DMS114 treated with DMSO at 0.1 percent for 48 hours (cell line): ENCODE measurements around the gene PAX2.

ENCODE experiments used
- DNase-seq: peaks from one replicate; lab custom pipeline; 2025; ENCODE audit not compliant: unreplicated experiment; lab: John Stamatoyannopoulos, UW

PAX2 gene

DNA sequence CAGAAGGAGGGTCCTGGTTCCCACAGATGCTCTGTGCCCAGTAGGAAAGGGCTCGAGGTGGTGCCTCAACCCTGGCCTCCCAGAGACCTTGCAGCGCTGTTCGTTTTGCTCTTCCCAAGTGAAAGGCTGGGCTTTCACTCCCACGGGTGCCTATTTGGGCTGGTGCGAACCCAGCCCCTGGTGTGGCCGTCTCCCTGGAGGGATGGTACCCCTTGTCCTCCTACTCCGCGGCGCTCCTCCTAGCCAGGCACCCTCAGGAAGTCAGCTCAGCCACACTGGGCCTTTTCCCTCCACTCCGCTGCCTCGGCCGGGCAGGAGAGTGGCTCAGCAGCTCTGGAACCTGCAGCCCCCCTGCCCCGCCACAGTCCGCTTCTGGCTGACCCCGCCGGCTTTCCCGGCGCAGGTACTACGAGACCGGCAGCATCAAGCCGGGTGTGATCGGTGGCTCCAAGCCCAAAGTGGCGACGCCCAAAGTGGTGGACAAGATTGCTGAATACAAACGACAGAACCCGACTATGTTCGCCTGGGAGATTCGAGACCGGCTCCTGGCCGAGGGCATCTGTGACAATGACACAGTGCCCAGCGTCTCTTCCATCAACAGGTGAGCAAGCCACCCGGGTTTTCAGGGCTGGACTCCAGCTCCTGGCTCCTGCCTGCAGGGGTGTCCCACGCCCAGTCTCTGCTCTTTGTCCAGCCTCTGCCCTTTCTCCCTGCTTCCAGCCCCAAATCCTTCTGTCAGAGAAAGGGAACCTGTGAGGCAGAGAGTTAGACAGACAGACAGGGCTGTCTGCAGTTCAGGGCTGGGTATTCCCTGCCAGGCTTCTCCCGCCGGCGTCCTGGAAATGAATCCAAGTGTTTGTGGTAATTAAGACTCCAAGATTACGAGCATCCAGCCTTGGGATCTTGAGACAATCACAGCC lies 5.2 kb downstream of the PAX2 start:
- no peak for DNase-seq

DNA sequence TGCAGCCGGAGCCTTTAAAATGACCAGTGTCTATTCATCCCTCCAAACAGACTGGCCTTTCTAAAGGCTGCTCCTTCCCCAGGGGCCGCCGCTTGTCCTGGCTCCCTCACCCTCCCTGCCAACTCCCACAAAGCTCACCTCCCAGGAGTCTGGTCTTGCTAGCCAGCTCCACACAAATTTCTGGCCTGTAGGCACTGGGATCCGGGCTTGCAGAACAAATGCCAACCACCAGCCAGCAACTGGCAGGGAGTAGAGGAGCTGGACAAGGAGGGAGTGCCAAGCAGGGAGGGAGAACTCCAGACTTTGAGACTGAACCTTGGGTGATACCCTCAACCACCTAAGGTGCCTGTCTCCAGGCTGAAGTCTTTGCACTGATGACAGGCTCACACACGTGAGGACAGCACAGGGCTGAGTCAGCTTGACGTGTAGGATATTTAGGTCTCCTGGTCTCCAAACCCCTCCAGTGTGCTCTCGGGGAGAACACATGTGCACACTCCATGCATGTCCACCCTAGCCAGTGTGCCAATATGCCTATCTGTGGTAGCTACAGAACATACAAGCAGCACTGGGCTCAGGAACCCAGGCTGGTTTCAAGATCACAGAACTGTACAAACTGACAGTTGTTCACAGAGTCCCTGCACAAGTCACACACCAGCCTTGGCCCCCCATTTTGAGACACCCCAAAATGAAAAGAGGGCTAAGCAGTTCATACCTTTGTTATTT lies 6.0 kb downstream of the PAX2 start:
- no peak for DNase-seq

DNA sequence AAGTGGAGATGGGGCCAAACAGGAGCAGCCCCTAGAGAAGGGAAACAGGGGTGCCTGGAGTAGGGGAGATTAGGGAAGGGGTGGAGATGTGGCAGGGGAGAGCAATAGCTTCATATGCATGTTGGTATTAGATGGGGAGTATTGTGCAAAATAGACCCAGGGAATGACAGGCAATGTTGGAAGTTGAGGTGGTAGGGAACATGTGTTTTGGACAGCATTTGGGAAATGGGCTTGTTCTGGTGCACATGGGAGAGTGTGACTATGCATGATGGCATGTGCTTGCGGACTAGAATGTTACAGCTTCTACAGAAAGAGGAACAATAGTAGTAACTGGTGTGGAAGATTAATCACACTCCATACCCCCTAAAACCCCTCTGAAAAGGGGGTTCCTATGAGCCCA lies 10.4 kb downstream of the PAX2 start:
- DNase-seq: no peak

DNA sequence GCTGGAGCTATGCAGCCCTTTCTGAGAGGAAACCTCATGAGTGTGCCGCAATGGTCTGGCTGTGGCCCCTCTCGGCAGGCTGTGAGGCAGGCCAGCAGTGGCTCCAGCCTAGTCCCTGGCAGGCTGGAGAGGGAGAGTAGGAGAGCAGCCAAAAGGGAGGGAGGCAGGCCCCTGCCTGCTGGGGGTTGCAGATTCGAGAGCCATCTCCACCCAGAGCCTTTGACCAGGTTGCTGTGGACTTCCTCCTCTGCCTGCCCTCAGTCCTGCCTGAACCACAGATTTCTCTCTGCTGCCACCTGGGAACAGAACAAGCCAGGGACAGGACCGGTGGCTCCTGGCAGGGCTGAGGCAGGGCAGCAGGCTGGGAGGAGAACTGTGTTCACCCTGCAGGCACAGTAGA lies 13.9 kb downstream of the PAX2 start:
- DNase-seq: no peak

DNA sequence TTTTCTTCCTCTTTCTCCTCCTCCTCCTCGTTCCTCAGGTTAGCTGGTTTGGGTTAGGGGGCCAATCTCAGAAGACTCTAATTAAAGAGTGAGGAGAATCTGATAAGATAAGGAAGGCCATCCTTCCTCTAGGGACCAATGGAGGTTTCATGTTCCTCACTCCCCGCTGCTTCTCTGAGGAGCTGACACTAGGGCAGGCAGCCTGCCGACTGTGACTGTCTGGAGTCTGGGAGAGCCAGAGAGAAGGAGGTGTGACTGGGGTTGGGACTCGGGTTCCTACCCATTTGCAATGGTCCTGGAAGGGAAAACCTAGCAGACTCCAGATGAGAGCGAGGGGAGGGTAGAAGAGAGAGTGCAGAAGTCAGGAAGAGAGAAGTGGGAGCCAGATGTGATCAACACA lies 15.3 kb downstream of the PAX2 start:
- DNase-seq: no peak

DNA sequence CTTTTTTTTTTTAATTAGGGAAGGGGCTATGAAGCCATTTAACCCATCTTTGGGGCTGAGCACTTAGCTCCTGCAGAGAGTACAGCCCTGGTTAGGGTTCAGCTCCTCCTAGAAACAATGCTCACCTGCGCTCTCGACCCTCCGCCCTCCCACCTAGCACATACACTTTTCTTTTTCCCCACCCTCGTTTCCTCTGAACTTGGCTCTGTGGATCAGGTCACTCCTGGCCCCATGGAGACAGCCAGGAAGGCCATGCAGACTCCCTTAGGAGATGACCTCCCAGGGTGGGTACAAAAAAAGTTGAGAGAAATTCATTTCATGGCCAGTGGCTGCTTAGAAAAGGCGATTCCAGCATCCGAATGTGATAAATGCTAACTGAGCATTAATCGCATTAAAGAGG lies 15.8 kb downstream of the PAX2 start:
- no peak for DNase-seq

DNA sequence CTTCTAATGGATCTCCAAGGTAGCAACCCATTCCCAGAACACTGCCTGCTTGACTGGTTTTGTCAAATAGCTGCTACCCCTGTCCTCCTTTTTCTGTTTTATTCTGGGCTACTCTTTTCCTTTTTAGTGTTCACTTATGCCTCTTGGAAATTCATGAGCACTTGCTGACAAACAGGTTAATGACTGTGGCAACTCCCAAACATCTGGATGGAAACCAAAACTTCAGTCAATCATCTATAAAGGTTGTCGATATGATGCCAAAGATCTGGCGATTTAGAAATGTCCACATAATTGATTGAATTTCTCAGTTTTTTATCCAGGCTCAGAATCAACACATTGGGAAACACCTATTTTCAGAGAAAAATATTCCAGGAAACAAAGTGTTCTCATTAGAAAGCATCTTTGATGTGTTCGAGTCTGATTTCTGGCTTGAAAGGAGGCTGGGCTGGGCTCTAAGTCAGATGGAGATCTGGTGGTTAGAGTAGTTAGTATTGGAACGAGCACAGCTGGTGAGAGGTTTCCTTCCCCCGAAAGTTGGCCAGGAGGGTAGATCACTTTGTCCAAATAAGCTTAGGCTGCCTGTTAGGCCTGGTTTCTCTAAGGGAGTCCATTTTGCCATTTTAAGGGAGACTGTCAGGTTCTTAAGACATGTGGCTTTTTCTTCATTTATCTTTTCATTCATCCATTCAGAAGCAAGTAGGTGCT lies 17.8 kb downstream of the PAX2 start:
- DNase-seq: no peak

DNA sequence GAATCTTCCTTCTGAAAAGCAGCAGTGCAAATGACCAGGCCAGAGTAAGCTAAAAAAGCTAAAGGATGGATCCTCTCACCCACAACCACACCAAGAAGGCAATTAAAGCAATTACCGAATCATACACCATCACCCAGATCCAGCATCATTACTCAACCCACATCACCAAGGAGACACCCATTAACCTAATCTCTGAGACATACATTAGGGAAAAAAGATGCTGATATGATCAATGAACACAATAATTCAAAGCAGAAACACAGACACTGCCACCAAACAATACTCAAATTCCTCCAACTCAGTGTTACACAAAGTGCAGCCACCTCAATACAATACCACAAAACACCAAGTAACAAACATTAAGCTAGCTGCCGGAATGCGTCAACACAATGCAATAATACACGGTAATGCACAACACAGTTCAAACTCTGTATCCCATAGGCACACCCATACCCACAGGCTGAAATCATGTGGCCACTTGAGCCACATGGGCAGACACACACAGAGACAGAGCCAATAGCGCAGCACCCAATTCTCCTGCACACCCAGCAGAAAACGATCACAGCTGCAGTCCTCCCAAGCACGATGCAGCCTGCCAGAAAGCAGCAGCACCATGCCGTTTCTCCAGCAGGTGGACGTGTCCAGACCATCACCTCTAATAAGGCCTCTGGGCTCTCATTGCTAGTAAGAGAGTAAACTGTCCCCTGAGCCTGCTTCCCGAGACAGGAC lies 21.5 kb downstream of the PAX2 start:
- DNase-seq: no peak

DNA sequence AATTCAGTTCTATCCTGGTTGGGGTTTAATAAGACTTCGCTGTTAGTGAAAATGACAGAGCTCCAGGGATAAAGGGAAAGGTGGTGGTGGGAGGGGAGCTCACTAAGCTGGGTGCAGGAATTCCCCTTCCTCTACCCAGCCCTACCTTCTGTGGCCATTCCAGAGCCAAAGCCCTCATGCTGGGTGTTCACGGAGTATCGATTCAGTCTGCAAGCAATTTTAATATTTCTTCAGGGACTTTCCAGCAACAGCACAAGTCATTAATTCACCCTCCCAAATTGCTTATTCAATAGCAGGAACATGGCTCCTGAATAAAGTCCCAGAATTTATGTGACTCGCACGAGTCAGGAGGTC lies 22.0 kb downstream of the PAX2 start:
- DNase-seq: no peak

DNA sequence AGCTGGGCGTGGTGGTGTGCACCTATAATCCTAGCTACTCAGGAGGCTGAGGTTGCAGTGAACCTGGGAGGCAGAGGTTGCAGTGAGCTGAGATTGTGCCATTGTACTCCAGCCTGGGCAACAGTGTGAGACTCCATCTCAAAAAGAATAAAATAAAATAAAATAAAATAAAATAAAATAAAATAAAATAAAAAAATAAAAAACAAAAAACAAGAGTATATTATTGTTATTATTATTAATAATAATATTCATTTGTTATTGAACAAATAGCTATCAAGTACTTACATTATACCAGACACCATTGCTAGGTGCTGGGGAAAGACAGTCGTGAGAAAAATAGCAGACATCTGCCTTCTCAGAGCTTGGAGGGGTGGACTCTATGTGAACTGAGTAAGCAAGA lies 24.1 kb downstream of the PAX2 start:
- DNase-seq: no peak

DNA sequence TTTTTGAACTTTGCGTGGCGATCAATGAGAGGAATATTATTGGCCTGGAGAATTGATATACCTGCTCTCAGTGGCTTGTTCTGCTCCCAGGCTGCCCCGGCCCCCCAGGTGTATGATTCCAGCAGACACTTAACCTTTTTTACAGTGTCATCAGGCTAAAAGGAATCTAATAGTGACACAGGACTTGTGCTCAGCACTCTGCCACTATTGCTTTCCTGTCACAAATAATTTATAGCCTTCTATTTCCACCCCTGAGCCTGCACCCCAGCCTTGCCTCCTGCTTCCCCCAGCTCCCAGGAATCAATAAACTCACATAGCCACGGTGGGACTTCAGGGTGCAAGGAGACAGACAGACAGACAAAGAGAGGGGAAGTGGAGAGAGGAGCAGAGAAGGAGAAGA lies 28.3 kb downstream of the PAX2 start:
- no peak for DNase-seq

DNA sequence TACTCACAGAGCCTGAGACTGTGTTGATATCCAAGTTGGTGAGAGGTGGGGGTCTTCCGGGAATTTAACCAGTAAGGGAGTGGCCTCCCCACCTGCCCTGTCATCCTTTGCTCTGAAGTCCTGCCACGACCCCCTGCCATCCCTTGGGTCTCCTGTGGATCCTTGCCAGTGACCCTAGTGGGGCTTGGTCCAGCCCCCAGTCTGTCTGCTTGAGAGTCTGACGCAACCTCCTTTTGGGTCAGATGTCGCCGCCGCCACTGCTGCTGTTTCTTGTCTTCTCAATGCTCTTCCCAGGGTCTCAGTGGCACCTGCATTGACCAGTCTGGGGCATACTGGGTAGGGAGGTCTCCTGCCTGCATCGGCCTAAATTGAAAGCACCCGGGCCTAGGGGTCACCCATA lies 28.8 kb downstream of the PAX2 start:
- no peak for DNase-seq

DNA sequence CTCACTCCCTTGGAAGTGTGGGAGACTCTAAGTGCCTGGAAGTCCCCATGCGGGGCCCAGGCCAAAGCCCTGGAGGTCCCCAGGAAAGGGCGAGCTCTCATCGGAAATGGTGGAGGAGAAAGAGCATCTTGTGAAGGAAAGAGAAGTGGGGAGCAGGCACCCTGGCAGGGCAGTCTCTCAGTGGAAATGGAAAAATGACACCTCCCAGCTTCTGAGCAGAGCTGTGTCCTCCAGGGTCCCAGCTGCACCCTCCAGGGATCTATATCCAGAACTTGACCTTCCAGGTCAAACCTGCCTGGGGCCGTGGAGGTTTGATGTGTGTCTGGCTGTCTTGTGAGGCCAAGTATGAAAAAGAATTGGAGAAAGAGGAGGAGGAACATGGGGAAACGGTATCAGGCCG lies 29.5 kb downstream of the PAX2 start:
- no peak for DNase-seq

DNA sequence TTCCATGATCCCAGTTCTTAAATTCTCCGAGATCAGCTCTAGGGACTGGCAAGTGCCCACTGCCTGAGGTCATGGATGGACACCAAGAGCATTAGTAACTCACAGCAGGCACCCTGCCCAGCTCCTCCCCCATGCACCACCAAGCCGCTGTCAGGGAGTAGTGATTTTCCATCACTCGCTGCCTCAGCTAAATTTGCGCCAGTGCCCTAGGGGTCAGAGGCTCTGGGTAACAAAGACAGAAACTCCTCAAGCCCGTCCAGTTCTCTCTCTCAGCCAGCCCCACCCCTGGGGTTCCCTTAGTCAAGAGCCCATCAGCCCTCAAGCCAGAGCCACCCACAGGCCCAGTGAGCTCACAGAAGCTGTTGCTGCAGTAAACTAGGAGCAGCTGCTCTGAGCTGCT lies 30.0 kb downstream of the PAX2 start:
- DNase-seq: no peak

DNA sequence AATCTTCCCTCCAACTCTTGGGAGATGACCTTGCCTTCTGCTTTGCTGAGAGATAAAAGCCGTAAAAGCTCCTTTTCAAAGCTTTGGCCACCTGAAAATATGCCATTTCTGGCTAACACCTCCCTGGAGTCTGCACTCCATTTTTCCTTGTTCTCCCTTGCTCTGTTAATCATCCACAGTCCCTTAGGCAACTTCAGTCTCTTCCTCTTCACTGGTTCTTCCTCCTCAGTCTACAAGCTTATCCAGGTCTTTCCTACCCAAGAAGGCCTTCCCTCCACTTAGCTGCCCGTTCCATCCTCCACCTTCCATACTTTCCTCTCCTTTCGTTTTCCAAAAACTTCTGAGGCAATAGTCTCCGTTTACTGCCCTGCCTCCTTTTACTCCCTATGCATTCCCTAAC lies 30.5 kb downstream of the PAX2 start:
- no peak for DNase-seq

DNA sequence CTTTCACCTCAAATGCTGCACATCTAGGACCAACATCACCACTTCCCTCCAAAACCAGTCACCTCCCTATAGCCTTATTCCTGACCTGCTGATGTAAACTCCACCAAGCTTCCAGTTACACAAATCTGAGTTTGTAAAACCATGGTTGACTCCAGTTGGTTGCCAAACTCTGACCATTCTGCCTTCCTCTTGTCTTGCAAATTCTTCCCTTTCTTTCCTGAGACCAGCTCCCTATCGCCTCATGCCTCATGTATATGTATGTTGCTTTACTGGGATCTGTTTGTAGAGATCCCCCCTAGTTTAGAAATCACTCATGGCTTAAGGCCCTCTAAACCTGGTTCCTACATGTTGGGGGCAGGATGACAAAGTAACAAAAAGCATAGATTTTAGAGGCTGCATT lies 31.3 kb downstream of the PAX2 start:
- no peak for DNase-seq

DNA sequence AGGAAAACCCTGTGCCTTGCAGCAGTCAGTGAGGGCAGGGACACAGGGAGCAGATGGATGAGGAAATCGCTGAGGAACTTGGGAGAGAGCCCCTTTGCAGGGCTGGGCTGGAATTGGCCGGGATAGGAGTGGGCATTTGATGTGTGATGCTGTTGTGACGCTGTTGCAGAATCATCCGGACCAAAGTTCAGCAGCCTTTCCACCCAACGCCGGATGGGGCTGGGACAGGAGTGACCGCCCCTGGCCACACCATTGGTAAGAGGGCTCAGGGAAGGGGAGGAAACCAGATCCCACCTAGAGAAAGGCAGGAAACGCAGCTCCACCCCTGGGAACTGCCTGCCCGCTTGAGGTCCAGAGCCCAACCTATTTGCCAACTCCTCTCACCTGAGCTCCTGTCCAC lies 33.9 kb downstream of the PAX2 start:
- DNase-seq: no peak

DNA sequence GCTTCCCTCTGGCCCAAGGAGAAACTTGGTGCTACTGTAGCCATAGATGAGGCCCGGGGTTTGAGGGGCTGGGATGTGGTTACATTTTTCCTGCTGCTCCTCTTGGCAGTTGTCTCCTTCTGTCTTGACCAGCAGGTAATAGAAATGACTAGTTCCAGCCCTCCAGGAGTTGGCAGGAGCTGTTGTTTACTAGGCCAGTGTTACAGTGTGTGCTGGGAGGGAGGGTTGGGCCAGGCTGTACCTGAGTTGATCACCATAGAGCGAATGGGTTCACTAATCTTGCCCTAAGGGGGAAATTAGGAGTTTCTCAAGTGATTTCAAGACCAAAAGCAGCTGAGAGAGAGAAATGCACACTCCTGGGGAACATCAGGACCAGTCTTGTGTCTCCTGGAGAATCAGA lies 34.9 kb downstream of the PAX2 start:
- no peak for DNase-seq

DNA sequence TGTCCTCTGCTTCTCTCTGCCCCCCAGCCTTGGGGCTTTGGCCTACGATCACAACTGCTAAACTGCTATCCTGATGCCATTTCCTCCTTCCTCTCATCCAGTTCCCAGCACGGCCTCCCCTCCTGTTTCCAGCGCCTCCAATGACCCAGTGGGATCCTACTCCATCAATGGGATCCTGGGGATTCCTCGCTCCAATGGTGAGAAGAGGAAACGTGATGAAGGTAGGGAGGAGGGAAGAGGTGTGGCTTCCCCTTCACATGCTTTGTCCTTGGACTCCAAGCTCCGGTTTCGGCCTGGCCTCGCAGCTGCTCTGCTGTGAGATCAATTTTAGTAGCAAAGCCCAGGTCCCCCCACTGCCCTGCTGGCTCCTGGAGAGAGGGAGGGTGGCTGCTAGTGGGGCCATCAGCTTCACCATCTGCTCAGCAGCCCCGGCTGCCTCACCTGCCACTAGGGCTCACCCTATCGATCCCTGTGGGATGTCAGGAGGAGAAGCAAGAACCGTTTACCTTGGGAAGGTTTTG lies 35.8 kb downstream of the PAX2 start:
- DNase-seq: no peak

DNA sequence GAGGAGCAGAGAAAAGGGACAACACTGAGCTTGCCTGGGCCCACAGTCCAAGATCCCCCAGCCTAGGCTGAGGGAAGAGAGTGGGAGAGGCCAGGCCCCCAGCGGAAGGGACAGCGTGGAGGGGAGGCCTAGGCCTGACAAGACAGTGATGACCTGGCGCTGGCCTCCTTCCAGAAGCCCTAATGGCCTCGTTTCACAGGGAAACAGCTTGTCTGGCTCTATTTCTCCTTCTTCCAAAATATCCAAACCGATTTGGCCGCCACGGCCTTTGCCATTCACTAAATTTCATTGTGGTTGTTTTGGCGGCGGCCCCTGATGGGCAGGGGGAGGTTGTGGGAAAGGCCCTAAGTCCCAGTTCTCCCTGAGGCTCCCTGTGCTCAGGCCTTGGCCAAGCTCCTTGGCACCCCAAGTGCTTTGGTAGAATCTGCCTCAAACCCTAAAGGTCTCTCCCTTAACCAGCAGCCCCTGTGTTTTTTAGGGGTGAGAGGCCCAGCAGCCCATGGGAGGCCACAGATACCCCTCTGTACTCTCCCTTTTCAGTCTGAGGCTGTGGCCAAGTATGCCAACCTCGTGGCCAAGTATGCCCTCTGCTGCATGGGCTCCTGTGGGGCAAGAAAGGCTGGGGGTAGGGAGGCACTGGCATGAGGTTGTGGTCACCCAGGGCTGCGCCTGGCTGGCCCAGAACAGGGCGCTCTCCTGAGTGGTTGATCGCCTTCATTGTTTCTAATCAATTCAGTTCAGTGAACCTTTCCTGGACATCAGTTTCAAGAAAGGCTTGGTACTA lies 37.3 kb downstream of the PAX2 start:
- no peak for DNase-seq
